ENCODE results near the gene MMS22L. TPM values are rescaled to one million over a fixed set of nuclear protein-coding genes. Genes with fewer than 3 reads are reported as not detected.

The MMS22L gene
- total and polyA plus RNA-seq, 2 experiments from 2014 or later: 11.7 to 49.5 TPM

DNA sequence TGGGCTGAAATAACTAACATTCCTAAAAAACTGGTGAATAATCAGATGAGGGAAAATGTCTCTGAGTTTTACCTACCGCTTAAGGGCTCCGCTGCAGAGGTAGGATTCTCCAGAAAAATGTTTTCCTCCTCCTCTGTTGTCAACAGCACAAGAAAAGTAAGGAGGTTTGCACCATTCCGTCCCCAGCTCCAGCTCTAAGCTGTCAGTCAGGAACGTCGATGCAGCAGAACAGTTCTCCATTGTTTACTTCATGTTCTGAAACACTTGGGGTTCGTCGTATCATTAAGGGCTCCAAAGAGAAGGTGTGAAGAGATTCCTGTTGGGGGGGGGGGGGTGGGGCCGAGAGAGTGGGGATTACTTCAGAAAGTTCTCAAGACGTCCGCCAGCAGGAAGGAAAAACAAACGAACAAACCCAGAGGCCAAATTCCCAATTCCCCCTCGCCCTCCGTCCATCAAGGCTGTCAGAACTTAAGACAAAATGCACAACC, 734 bp downstream of the MMS22L start:
- Histone ChIP-seq H4K20me1 (replicated peaks; ENCODE audit: insufficient read depth) (no peaks in the 10 kb centered on the region), H3K4me3 (peak overlapping the region; percentile 82), H3K9me2 (ENCODE audit: insufficient read depth) (no peaks in the 10 kb centered on the region), H3K27me3 (ENCODE audit: insufficient read depth) (no peaks in the 10 kb centered on the region), H2AFZ (peak overlapping the region; percentile 83), H3K27ac (ENCODE audit: low read depth) (peak overlapping the region; percentile 92), H3K79me2 (replicated peaks; ENCODE audit: insufficient read depth) (peaks cover 47% of the 10 kb centered on the region), H3F3A (replicated peaks; ENCODE audit: low read depth) (no peaks in the 10 kb centered on the region), H3K4me2 (peak overlapping the region; percentile 78), H3K4me1 (ENCODE audit: insufficient read depth) (no peaks in the 10 kb centered on the region; the same call in 1 of the 2 replicates), H3K36me3 (ENCODE audit: insufficient read depth) (peaks cover 9% of the 10 kb centered on the region; the same call in 1 of the 2 replicates)
- no peak for TF ChIP-seq STAT1 (IDR thresholded peaks at IDR 0.05; ENCODE audit: unreplicated experiment)
- TF ChIP-seq EZH2 (IDR thresholded peaks at IDR 0.05; ENCODE audit: low read depth, unreplicated experiment): no peak
- no peak for TF ChIP-seq NANOG (IDR thresholded peaks at IDR 0.05; ENCODE audit: borderline replicate concordance)
- TF ChIP-seq, protein P1, sequence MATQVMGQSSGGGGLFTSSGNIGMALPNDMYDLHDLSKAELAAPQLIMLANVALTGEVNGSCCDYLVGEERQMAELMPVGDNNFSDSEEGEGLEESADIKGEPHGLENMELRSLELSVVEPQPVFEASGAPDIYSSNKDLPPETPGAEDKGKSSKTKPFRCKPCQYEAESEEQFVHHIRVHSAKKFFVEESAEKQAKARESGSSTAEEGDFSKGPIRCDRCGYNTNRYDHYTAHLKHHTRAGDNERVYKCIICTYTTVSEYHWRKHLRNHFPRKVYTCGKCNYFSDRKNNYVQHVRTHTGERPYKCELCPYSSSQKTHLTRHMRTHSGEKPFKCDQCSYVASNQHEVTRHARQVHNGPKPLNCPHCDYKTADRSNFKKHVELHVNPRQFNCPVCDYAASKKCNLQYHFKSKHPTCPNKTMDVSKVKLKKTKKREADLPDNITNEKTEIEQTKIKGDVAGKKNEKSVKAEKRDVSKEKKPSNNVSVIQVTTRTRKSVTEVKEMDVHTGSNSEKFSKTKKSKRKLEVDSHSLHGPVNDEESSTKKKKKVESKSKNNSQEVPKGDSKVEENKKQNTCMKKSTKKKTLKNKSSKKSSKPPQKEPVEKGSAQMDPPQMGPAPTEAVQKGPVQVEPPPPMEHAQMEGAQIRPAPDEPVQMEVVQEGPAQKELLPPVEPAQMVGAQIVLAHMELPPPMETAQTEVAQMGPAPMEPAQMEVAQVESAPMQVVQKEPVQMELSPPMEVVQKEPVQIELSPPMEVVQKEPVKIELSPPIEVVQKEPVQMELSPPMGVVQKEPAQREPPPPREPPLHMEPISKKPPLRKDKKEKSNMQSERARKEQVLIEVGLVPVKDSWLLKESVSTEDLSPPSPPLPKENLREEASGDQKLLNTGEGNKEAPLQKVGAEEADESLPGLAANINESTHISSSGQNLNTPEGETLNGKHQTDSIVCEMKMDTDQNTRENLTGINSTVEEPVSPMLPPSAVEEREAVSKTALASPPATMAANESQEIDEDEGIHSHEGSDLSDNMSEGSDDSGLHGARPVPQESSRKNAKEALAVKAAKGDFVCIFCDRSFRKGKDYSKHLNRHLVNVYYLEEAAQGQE (IDR thresholded peaks at IDR 0.05; ENCODE audit: unreplicated experiment): no peak
- TF ChIP-seq, protein P2, sequence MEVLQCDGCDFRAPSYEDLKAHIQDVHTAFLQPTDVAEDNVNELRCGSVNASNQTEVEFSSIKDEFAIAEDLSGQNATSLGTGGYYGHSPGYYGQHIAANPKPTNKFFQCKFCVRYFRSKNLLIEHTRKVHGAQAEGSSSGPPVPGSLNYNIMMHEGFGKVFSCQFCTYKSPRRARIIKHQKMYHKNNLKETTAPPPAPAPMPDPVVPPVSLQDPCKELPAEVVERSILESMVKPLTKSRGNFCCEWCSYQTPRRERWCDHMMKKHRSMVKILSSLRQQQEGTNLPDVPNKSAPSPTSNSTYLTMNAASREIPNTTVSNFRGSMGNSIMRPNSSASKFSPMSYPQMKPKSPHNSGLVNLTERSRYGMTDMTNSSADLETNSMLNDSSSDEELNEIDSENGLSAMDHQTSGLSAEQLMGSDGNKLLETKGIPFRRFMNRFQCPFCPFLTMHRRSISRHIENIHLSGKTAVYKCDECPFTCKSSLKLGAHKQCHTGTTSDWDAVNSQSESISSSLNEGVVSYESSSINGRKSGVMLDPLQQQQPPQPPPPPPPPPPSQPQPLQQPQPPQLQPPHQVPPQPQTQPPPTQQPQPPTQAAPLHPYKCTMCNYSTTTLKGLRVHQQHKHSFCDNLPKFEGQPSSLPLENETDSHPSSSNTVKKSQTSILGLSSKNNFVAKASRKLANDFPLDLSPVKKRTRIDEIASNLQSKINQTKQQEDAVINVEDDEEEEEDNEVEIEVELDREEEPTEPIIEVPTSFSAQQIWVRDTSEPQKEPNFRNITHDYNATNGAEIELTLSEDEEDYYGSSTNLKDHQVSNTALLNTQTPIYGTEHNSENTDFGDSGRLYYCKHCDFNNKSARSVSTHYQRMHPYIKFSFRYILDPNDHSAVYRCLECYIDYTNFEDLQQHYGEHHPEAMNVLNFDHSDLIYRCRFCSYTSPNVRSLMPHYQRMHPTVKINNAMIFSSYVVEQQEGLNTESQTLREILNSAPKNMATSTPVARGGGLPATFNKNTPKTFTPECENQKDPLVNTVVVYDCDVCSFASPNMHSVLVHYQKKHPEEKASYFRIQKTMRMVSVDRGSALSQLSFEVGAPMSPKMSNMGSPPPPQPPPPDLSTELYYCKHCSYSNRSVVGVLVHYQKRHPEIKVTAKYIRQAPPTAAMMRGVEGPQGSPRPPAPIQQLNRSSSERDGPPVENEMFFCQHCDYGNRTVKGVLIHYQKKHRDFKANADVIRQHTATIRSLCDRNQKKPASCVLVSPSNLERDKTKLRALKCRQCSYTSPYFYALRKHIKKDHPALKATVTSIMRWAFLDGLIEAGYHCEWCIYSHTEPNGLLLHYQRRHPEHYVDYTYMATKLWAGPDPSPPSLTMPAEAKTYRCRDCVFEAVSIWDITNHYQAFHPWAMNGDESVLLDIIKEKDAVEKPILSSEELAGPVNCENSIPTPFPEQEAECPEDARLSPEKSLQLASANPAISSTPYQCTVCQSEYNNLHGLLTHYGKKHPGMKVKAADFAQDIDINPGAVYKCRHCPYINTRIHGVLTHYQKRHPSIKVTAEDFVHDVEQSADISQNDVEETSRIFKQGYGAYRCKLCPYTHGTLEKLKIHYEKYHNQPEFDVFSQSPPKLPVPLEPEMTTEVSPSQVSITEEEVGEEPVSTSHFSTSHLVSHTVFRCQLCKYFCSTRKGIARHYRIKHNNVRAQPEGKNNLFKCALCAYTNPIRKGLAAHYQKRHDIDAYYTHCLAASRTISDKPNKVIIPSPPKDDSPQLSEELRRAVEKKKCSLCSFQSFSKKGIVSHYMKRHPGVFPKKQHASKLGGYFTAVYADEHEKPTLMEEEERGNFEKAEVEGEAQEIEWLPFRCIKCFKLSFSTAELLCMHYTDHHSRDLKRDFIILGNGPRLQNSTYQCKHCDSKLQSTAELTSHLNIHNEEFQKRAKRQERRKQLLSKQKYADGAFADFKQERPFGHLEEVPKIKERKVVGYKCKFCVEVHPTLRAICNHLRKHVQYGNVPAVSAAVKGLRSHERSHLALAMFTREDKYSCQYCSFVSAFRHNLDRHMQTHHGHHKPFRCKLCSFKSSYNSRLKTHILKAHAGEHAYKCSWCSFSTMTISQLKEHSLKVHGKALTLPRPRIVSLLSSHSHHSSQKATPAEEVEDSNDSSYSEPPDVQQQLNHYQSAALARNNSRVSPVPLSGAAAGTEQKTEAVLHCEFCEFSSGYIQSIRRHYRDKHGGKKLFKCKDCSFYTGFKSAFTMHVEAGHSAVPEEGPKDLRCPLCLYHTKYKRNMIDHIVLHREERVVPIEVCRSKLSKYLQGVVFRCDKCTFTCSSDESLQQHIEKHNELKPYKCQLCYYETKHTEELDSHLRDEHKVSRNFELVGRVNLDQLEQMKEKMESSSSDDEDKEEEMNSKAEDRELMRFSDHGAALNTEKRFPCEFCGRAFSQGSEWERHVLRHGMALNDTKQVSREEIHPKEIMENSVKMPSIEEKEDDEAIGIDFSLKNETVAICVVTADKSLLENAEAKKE (CRISPR knock-in tag; IDR thresholded peaks at IDR 0.05): no peak
- TF ChIP-seq EZH2phosphoT487 (IDR thresholded peaks at IDR 0.05; ENCODE audit: unreplicated experiment): no peak
- no peak for TF ChIP-seq JUNB (IDR thresholded peaks at IDR 0.05; ENCODE audit: unreplicated experiment)
- no peak for TF ChIP-seq ZNF114 (CRISPR knock-in tag; IDR thresholded peaks at IDR 0.05)
- ATAC-seq (peak; percentile 14), DNase-seq (ENCODE audit: low spot score) (peak; percentile 12)
- peaks cover 3% of the 10 kb centered on the region for H3K27me3 Mint-ChIP-seq (ENCODE audit: insufficient read depth, low read depth, poor library complexity)
- peaks cover 11% of the 10 kb centered on the region; the same call in 2 of the 3 replicates for H3K4me1 Mint-ChIP-seq
- no peaks in the 10 kb centered on the region for H3K9me3 Mint-ChIP-seq
- peaks cover 38% of the 10 kb centered on the region for H3K36me3 Mint-ChIP-seq (ENCODE audit: low read depth)
- peak overlapping the region; percentile 88 for H3K27ac Mint-ChIP-seq
- H3K4me3 Mint-ChIP-seq: peak overlapping the region; percentile 97

All from GM23338 (cell line).